HG03354 (cell line): ENCODE data around the gene TMEM181.
"Not testable (repeated sequence)": the region's sequence is repeated elsewhere in the genome, so short reads cannot be mapped to it uniquely, and the experiment has no call there.

Source experiments
- ATAC-seq: cut with Tn5 transposase; IDR thresholded peaks from one replicate; pipeline ENCODE4 v1.9.1; 2021; ENCODE audit warnings: mild to moderate bottlenecking; ENCODE audit not compliant: unreplicated experiment, poor library complexity, severe bottlenecking

The TMEM181 gene

DNA sequence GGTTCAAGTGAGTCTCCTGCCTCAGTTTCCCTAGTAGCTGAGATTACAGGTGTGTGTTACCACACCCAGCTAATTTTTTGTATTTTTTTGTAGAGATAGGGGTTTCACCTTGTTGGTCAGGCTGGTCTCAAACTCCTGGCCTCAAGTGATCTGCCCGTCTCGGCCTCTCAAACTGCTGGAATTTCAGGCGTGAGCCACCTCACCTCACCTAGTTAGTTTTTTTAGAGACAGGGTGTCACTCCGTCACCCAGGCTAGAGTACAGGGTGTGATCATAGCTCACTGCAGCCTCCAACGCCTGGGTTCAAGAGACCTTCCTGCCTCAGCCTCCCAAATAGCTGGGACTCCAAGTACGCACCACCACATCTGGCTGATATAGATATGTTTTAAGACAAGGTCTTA lies 112.8 kb downstream of the TMEM181 start:
- ATAC-seq: no peak

GRCh38 chr6:158674342-158675131 lies 114.6 kb downstream of the TMEM181 start:
- ATAC-seq: no peak

DNA sequence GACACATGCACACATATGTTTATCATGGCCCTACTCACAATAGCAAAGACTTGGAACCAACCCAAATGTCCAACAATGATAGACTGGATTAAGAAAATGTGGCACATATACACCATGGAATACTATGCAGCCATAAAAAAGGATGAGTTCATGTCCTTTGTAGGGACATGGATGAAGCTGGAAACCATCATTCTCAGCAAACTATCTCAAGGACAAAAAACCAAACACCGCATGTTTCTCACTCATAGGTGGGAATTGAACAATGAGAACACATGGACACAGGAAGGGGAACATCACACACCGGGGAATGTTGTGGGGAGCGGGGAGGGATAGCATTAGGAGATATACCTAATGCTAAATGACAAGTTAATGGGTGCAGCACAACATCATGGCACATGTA lies 117.2 kb downstream of the TMEM181 start:
- ATAC-seq: not testable (repeated sequence)

DNA sequence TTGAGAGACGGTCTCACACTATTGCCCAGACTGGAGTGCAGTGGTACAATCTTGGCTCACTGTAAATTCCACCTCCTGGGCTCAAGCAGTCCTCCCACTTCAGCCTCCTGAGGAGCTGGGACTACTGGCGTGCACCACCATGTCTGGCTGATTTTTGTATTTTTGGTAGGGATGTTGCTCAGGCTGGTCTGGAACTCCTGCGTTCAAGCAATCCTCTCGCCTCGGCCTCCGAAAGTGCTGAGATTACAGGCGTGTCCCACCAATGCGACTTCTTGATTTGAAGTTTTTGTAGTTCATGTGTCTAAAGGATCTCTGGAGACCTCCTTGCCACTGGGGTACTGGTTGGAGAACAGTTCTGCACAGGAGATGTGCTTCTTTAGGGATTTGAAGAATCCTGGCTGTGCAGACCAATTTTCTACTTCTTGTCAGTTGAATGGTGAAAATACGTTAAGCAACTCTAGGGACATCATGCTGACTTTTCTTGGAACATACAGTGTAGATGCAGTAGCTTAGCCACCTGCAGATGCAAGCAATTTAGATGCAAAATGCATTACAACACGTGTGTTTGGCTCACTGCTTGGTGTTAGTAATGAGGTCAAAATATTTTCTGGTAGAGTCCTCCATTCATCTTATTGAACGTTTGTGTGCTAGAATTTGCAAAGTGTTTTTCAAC lies 118.2 kb downstream of the TMEM181 start:
- ATAC-seq: no peak

- ATAC-seq: no peak
Measured at GRCh38 chr6:158680015-158680414, 120.1 kb downstream of the TMEM181 start.

- ATAC-seq: no peak
Measured at GRCh38 chr6:158680481-158680880, 120.6 kb downstream of the TMEM181 start.

DNA sequence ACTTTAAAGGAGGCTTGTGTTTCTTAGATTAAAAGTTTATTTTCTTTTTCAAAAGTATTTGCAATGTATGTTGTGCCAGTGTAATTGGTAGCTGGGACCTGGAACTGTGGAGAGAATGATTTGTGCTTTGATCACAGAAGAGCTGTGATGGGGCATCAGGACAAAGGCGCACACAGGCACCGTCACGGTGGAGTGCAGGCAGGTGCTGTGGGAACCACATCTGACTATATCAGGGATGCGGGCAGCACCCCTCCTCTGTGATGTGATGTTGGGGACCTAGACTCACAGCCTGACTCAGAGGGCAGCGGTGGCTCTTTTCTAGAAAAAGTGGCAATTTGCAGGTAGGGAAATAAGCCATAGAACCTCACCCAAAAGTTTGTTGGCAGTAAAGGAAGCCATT lies 124.4 kb downstream of the TMEM181 start:
- no peak for ATAC-seq

GRCh38 chr6:158684745-158685324 lies 124.9 kb downstream of the TMEM181 start:
- ATAC-seq: no peak
